Measurements from ENCODE around the gene GALNTL6. TPM values are rescaled to one million over a fixed set of nuclear protein-coding genes. Genes with fewer than 3 reads are reported as not detected.

GALNTL6 gene
- total and polyA plus RNA-seq, 7 donors, result 0.14 to 2.5 (median 0.42) TPM; not detected in 1

- H3K36me3 ChIP-seq, result no peaks in the 10 kb centered on the region
- no peak overlapping the region for H3K4me3 ChIP-seq
- no peak for DNase-seq
- H3K9me3 ChIP-seq, result no peaks in the 10 kb centered on the region
- no peak overlapping the region for H3K27ac ChIP-seq
- WGBS, 2 donors, result 83 to 95% methylated on average over 2 of the region's 2 CpGs
- H3K27me3 ChIP-seq, result no peaks in the 10 kb centered on the region
- intact Hi-C loops (cut with DNase I), result no loop called here
- peaks cover 0 to 4% (median 0%) of the 10 kb centered on the region in 4 donors for H3K4me1 ChIP-seq
- TF ChIP-seq EP300 (IDR thresholded peaks at IDR 0.05) (no peak), POLR2AphosphoS5 (IDR thresholded peaks at IDR 0.05) (no peak), POLR2A (IDR thresholded peaks at IDR 0.05) (no peak)
- TF ChIP-seq, protein P1, sequence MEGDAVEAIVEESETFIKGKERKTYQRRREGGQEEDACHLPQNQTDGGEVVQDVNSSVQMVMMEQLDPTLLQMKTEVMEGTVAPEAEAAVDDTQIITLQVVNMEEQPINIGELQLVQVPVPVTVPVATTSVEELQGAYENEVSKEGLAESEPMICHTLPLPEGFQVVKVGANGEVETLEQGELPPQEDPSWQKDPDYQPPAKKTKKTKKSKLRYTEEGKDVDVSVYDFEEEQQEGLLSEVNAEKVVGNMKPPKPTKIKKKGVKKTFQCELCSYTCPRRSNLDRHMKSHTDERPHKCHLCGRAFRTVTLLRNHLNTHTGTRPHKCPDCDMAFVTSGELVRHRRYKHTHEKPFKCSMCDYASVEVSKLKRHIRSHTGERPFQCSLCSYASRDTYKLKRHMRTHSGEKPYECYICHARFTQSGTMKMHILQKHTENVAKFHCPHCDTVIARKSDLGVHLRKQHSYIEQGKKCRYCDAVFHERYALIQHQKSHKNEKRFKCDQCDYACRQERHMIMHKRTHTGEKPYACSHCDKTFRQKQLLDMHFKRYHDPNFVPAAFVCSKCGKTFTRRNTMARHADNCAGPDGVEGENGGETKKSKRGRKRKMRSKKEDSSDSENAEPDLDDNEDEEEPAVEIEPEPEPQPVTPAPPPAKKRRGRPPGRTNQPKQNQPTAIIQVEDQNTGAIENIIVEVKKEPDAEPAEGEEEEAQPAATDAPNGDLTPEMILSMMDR (IDR thresholded peaks at IDR 0.05), result no peak
Measured at GRCh38 chr4:173051232-173051631, 1238.0 kb downstream of the GALNTL6 start.

DNA sequence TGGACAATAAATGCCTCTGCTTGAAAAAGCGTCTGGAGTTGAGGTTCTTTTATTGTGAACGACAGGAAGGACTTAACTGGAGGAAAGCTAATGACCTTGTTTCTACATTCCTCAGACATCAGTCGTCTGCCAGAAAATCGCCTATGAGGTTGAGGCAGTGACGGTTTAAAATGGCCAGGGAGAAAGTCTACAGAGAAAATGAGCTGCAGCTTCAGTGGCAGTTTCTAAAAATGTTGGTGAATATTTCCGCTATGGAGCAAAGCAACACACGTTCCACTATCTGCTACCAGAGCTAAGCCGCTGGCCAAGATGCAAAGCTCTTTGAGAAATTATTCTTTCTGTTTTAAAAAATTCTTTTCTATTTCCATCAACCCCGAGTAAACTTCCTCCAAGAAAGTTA lies 1238.5 kb downstream of the GALNTL6 start:
- intact Hi-C loops (cut with DNase I), result no loop called here
- peak overlapping the region in 3 of 4 donors; percentile 18 to 23 (median 22) for H3K4me3 ChIP-seq

GRCh38 chr4:173052439-173052838 lies 1239.2 kb downstream of the GALNTL6 start:
- TF ChIP-seq, protein P1 (IDR thresholded peaks at IDR 0.05), result no peak
- no peak for TF ChIP-seq EP300 (IDR thresholded peaks at IDR 0.05)
- TF ChIP-seq POLR2AphosphoS5 (IDR thresholded peaks at IDR 0.05), result no peak
- TF ChIP-seq POLR2A (IDR thresholded peaks at IDR 0.05), result no peak
- peak overlapping the region in 1 of 4 donors; percentile 22 for H3K4me3 ChIP-seq
- H3K9me3 ChIP-seq, result no peaks in the 10 kb centered on the region
- H3K27ac ChIP-seq, result peak overlapping the region in 1 of 4 donors; percentile 33
- no peak for DNase-seq
- H3K36me3 ChIP-seq, result no peaks in the 10 kb centered on the region
- 83 to 93% methylated on average over 2 of the region's 2 CpGs for WGBS, 2 donors
- H3K4me1 ChIP-seq, result peaks cover 0 to 10% (median 4%) of the 10 kb centered on the region in 4 donors
- intact Hi-C loops (cut with DNase I), result no loop called here
- H3K27me3 ChIP-seq, result no peaks in the 10 kb centered on the region

More for the DNA sequence above, 1238.5 kb downstream of the GALNTL6 start:
- Histone ChIP-seq H3K4me1 (peaks cover 0 to 4% (median 2%) of the 10 kb centered on the region in 4 donors), H3K9me3 (no peaks in the 10 kb centered on the region), H3K36me3 (no peaks in the 10 kb centered on the region), H3K27ac (peak overlapping the region in 2 of 4 donors; percentile 2 to 33), H3K27me3 (no peaks in the 10 kb centered on the region)
- no peak for DNase-seq
- TF ChIP-seq POLR2A (IDR thresholded peaks at IDR 0.05) (no peak), EP300 (IDR thresholded peaks at IDR 0.05) (no peak), POLR2AphosphoS5 (IDR thresholded peaks at IDR 0.05) (no peak)
- TF ChIP-seq, protein P1 (IDR thresholded peaks at IDR 0.05), result no peak
- 70 to 85% methylated on average over 9 of the region's 9 CpGs for WGBS, 2 donors

- no peaks in the 10 kb centered on the region for H3K27me3 ChIP-seq
- DNase-seq, result no peak
- H3K4me3 ChIP-seq, result no peak overlapping the region
- no peaks in the 10 kb centered on the region for H3K36me3 ChIP-seq
- intact Hi-C loops (cut with DNase I), result no loop called here
- TF ChIP-seq POLR2AphosphoS5 (IDR thresholded peaks at IDR 0.05) (no peak), EP300 (IDR thresholded peaks at IDR 0.05) (no peak), POLR2A (IDR thresholded peaks at IDR 0.05) (no peak)
- TF ChIP-seq, protein P1 (IDR thresholded peaks at IDR 0.05), result no peak
- H3K4me1 ChIP-seq, result peaks cover 0 to 16% (median 4%) of the 10 kb centered on the region in 4 donors
- H3K9me3 ChIP-seq, result no peaks in the 10 kb centered on the region
- WGBS, 2 donors, result 93 to 96% methylated on average over 5 of the region's 5 CpGs
- H3K27ac ChIP-seq, result no peak overlapping the region
Measured at GRCh38 chr4:173056271-173056670, 1243.1 kb downstream of the GALNTL6 start.

DNA sequence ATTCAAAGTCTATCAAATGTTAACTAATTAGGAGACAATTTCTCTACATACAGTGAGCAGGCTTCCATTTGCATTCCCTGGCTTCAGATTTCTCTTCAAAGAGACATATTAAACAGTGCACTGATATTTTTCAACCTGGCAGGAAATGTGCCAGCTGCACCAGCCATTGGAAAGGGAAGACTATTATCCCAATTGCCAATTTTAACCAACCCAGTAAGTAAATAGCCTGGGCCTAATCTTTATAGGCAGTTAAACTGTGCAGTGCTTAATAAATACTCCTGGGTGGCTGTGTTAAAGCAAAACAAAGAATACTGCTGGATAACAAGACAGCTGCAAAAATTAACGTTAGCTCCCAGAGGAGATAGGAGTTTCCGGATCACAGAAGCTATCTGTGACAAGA lies 1243.5 kb downstream of the GALNTL6 start:
- H3K27me3 ChIP-seq, result no peaks in the 10 kb centered on the region
- H3K4me3 ChIP-seq, result no peak overlapping the region
- no peak for DNase-seq
- intact Hi-C loops (cut with DNase I), result no loop called here
- H3K9me3 ChIP-seq, result no peaks in the 10 kb centered on the region
- TF ChIP-seq POLR2A (IDR thresholded peaks at IDR 0.05) (no peak), POLR2AphosphoS5 (IDR thresholded peaks at IDR 0.05) (no peak), EP300 (IDR thresholded peaks at IDR 0.05) (no peak)
- TF ChIP-seq, protein P1 (IDR thresholded peaks at IDR 0.05), result no peak
- H3K27ac ChIP-seq, result no peak overlapping the region
- no peaks in the 10 kb centered on the region for H3K36me3 ChIP-seq
- H3K4me1 ChIP-seq, result peaks cover 0 to 16% (median 4%) of the 10 kb centered on the region in 4 donors
- 43 to 84% methylated on average over 2 of the region's 2 CpGs for WGBS, 2 donors
